Prostate gland (tissue), 2 donors: Measurements from ENCODE around the gene CHST15. TPM values are rescaled to one million over a fixed set of nuclear protein-coding genes. Genes with fewer than 3 reads are reported as not detected.

Source experiments
- DNase-seq: peaks from one replicate; pipeline ENCODE4 v3.0.0-alpha.2; 2019; ENCODE audit warnings: low spot score
- H3K27ac ChIP-seq, 2 donors: fragments of 200-600 bp; sonication (generic); 2 replicates each; pipeline ENCODE4 v1.5.1; 2017 to 2019
- H3K27me3 ChIP-seq: fragments of 200-600 bp; sonication (generic); replicated peaks from 2 replicates; pipeline ENCODE4 v1.5.1; 2019; ENCODE audit not compliant: insufficient read depth
- H3K36me3 ChIP-seq, 2 donors: fragments of 200-600 bp; sonication (generic); 1 replicate in 1 of 2; 2 replicates in 1 of 2; pipeline versions ENCODE4 v1.5.1 to v1.8.1; 2017 to 2019
- H3K4me1 ChIP-seq: fragments of 200-600 bp; sonication (generic); replicated peaks from 2 replicates; pipeline ENCODE4 v1.5.1; 2019
- H3K4me3 ChIP-seq, 2 donors: fragments of 200-600 bp; sonication (generic); 2 replicates each; pipeline ENCODE4 v1.5.1; 2017 to 2019
- H3K9me3 ChIP-seq: fragments of 200-600 bp; sonication (generic); 2 replicates; pipeline ENCODE4 v1.5.1; 2017
- CTCF ChIP-seq, 4 experiments: fragments of 200-600 bp in 2 of 4; fragments of 450-650 bp in 2 of 4; sonication (generic) in 2 of 4; IDR thresholded peaks; 1 replicate in 3 of 4; 2 replicates in 1 of 4; pipeline ENCODE4 v1.5.1; 2016 to 2019; ENCODE audit warnings: antibody characterized with exemption in 4 of 4, mild to moderate bottlenecking in 2 of 4, moderate library complexity in 2 of 4
- POLR2A ChIP-seq: fragments of 450-650 bp; IDR thresholded peaks from one replicate; pipeline ENCODE4 v1.6.1; 2016; ENCODE audit warnings: antibody characterized with exemption, mild to moderate bottlenecking
- POLR2AphosphoS5 ChIP-seq: sonication (generic); formaldehyde crosslinking; IDR thresholded peaks from one replicate; pipeline ENCODE4 v1.6.1; 2017; ENCODE audit warnings: antibody characterized with exemption
- WGBS: methylation state at CpG from one replicate; pipeline ENCODE4 v1.1.5; 2018; 5-methylcytosine and 5-hydroxymethylcytosine counted together
- intact Hi-C: fragments of 100-400 bp; cut with DNase I; formaldehyde crosslinking; loops from one replicate; pipeline ENCODE4 v1.14.2; 2022
- total RNA-seq, 2 donors: library from RNA; depleted of rRNA; stranded (reverse); fragments of >200 nt; gene quantifications; one replicate each; pipeline ENCODE4 v1.1.0, GENCODE V29; 2016

CHST15 gene
- total RNA-seq, 2 donors from 2014 or later = 13.9 to 26.0 TPM

GRCh38 chr10:124003481-124003870, 89.9 kb downstream of the CHST15 start:
- TF ChIP-seq POLR2AphosphoS5 (no peak), POLR2A (no peak), CTCF (IDR thresholded peaks at IDR 0.05) (no peak)
- no peak for DNase-seq
- 92% methylated on average over 4 of the region's 4 CpGs for WGBS
- H3K9me3 ChIP-seq = no peaks in the 10 kb centered on the region
- intact Hi-C loops = no loop called here
- H3K27me3 ChIP-seq = no peaks in the 10 kb centered on the region
- no peaks in the 10 kb centered on the region for H3K36me3 ChIP-seq
- no peak overlapping the region for H3K27ac ChIP-seq
- no peak overlapping the region for H3K4me3 ChIP-seq
- no peaks in the 10 kb centered on the region for H3K4me1 ChIP-seq

GRCh38 chr10:124003070-124003419, 90.4 kb downstream of the CHST15 start:
- Histone ChIP-seq H3K4me3 (no peak overlapping the region), H3K36me3 (no peaks in the 10 kb centered on the region), H3K9me3 (no peaks in the 10 kb centered on the region), H3K4me1 (no peaks in the 10 kb centered on the region), H3K27ac (no peak overlapping the region), H3K27me3 (no peaks in the 10 kb centered on the region)
- no peak for DNase-seq
- intact Hi-C loops = no loop called here
- TF ChIP-seq POLR2AphosphoS5 (no peak), POLR2A (no peak), CTCF (IDR thresholded peaks at IDR 0.05) (no peak)
- WGBS = 91% methylated on average over 7 of the region's 7 CpGs

- 75% methylated on average over 6 of the region's 6 CpGs for WGBS
- no peak for DNase-seq
- Histone ChIP-seq H3K9me3 (no peaks in the 10 kb centered on the region), H3K27ac (no peak overlapping the region), H3K27me3 (no peaks in the 10 kb centered on the region), H3K4me3 (no peak overlapping the region), H3K4me1 (no peaks in the 10 kb centered on the region), H3K36me3 (no peaks in the 10 kb centered on the region)
- intact Hi-C loops = no loop called here
- TF ChIP-seq POLR2A (no peak), CTCF (IDR thresholded peaks at IDR 0.05) (no peak), POLR2AphosphoS5 (no peak)
Observed at GRCh38 chr10:124002391-124003069, 90.9 kb downstream of the CHST15 start.

- Histone ChIP-seq H3K9me3 (no peaks in the 10 kb centered on the region), H3K27ac (no peak overlapping the region), H3K4me3 (no peak overlapping the region), H3K27me3 (no peaks in the 10 kb centered on the region), H3K36me3 (no peaks in the 10 kb centered on the region), H3K4me1 (no peaks in the 10 kb centered on the region)
- no peak for DNase-seq
- TF ChIP-seq CTCF (IDR thresholded peaks at IDR 0.05) (no peak), POLR2A (no peak), POLR2AphosphoS5 (no peak)
- intact Hi-C loops = no loop called here
- WGBS = 89% methylated on average over 22 of the region's 22 CpGs
Observed at GRCh38 chr10:124001391-124002148, 91.8 kb downstream of the CHST15 start.

GRCh38 chr10:124000792-124001201, 92.6 kb downstream of the CHST15 start:
- Histone ChIP-seq H3K27ac (no peak overlapping the region), H3K4me1 (no peaks in the 10 kb centered on the region), H3K4me3 (no peak overlapping the region), H3K9me3 (no peaks in the 10 kb centered on the region), H3K27me3 (no peaks in the 10 kb centered on the region), H3K36me3 (no peaks in the 10 kb centered on the region)
- DNase-seq = no peak
- 81% methylated on average over 8 of the region's 8 CpGs for WGBS
- TF ChIP-seq CTCF (IDR thresholded peaks at IDR 0.05) (no peak), POLR2A (no peak), POLR2AphosphoS5 (no peak)
- intact Hi-C loops = no loop called here
